HepG2 (cell line): Measurements from ENCODE around the gene HLA-B. TPM values are rescaled to one million over a fixed set of nuclear protein-coding genes. Genes with fewer than 3 reads are reported as not detected.

Source experiments
- AHR ChIP-seq: IDR thresholded peaks from 2 replicates; pipeline ENCODE4 v1.6.1; 2018; ENCODE audit warnings: missing genetic modification reagents, missing compliant biosample characterization
- ARID2 ChIP-seq: sonication (generic); formaldehyde crosslinking; IDR thresholded peaks from 2 replicates; pipeline ENCODE4 v1.8.1; 2022; ENCODE audit warnings: mild to moderate bottlenecking, missing genetic modification reagents, borderline replicate concordance
- ETS1 ChIP-seq: sonication (generic); formaldehyde crosslinking; IDR thresholded peaks from 2 replicates; pipeline ENCODE4 v1.4.0; 2020; ENCODE audit warnings: missing genetic modification reagents
- FOXJ3 ChIP-seq: sonication (generic); formaldehyde crosslinking; IDR thresholded peaks from 2 replicates; pipeline ENCODE4 v1.4.0; 2020; ENCODE audit warnings: missing genetic modification reagents, mild to moderate bottlenecking, borderline replicate concordance
- KDM2A ChIP-seq: sonication (generic); formaldehyde crosslinking; IDR thresholded peaks from 2 replicates; pipeline ENCODE4 v1.4.0; 2020; ENCODE audit warnings: low read depth, missing genetic modification reagents, borderline replicate concordance
- KDM6A ChIP-seq: IDR thresholded peaks from 2 replicates; pipeline ENCODE4 v1.6.1; 2016; ENCODE audit warnings: low read depth
- MED1 ChIP-seq: sonication (generic); formaldehyde crosslinking; IDR thresholded peaks from 2 replicates; pipeline ENCODE4 v1.4.0; 2020; ENCODE audit warnings: missing genetic modification reagents
- NONO ChIP-seq, 2 experiments: fragments of 450-650 bp in 1 of 2; sonication (generic) in 1 of 2; formaldehyde crosslinking in 1 of 2; IDR thresholded peaks in 1 of 2; conservative IDR thresholded peaks in 1 of 2; 2 replicates each; pipeline versions ENCODE4 v1.6.1 to v1.8.0; 2017 to 2022; ENCODE audit warnings: mild to moderate bottlenecking in 1 of 2, missing genetic modification reagents in 1 of 2, moderate library complexity in 1 of 2
- POGZ ChIP-seq: sonication (generic); formaldehyde crosslinking; IDR thresholded peaks from 2 replicates; pipeline ENCODE4 v1.4.0; 2020; ENCODE audit warnings: mild to moderate bottlenecking, missing genetic modification reagents
- SIN3B ChIP-seq: fragments of 150-350 bp; IDR thresholded peaks from 2 replicates; pipeline ENCODE4 v1.6.1; 2014; ENCODE audit warnings: low read length
- SNAPC4 ChIP-seq: sonication (generic); formaldehyde crosslinking; IDR thresholded peaks from 2 replicates; pipeline ENCODE4 v1.4.0; 2020; ENCODE audit warnings: mild to moderate bottlenecking, missing genetic modification reagents
- TBL1XR1 ChIP-seq: fragments of 150-350 bp; IDR thresholded peaks from 2 replicates; pipeline ENCODE4 v1.6.1; 2014; ENCODE audit warnings: borderline replicate concordance, low read length; ENCODE audit not compliant: partially characterized antibody
- ZBTB37 ChIP-seq: sonication (generic); formaldehyde crosslinking; IDR thresholded peaks from 2 replicates; pipeline ENCODE4 v1.4.0; 2020; ENCODE audit warnings: mild to moderate bottlenecking, missing genetic modification reagents
- ZFAT ChIP-seq: sonication (generic); formaldehyde crosslinking; conservative IDR thresholded peaks from 2 replicates; pipeline ENCODE4 v1.8.1; 2023; ENCODE audit warnings: missing genetic modification reagents, inconsistent platforms
- ZNF329 ChIP-seq: sonication (generic); formaldehyde crosslinking; IDR thresholded peaks from 2 replicates; pipeline ENCODE4 v1.9.0; 2021; ENCODE audit warnings: low read depth, mild to moderate bottlenecking, missing genetic modification reagents
- ZNF383 ChIP-seq: sonication (generic); formaldehyde crosslinking; IDR thresholded peaks from 2 replicates; pipeline ENCODE4 v1.4.0; 2020; ENCODE audit warnings: missing genetic modification reagents, mild to moderate bottlenecking, borderline replicate concordance
- ZNF619 ChIP-seq: sonication (generic); formaldehyde crosslinking; IDR thresholded peaks from 2 replicates; pipeline ENCODE4 v1.4.0; 2020; ENCODE audit warnings: mild to moderate bottlenecking, missing genetic modification reagents
- ZNF672 ChIP-seq: sonication (generic); formaldehyde crosslinking; IDR thresholded peaks from 2 replicates; pipeline ENCODE4 v1.8.1; 2022; ENCODE audit warnings: missing genetic modification reagents
- ZSCAN30 ChIP-seq: sonication (generic); formaldehyde crosslinking; IDR thresholded peaks from 2 replicates; pipeline ENCODE4 v1.5.0; 2020; ENCODE audit warnings: mild to moderate bottlenecking, missing genetic modification reagents
- polyA plus RNA-seq, 8 experiments: library from polyadenylated mRNA; depleted of rRNA in 3 of 8; stranded (reverse) in 7 of 8; unstranded in 1 of 8; fragments of >200 nt; fragmentation: Illumina TruSeq in 4 of 8; extraction: Trizol in 4 of 8; gene quantifications; 2 replicates each; pipeline versions ENCODE4 v1.2.1 to v1.2.3, GENCODE V29; 2011 to 2016; ENCODE audit warnings: low read depth in 4 of 8, missing spikeins in 1 of 8, mixed read lengths in 1 of 8; ENCODE audit not compliant: insufficient read depth in 1 of 8
- total RNA-seq, 5 experiments: library from RNA; depleted of rRNA; stranded (reverse); fragments of >200 nt; fragmentation: Illumina TruSeq; extraction: Trizol; gene quantifications; 2 replicates each; pipeline ENCODE4 v1.2.3, GENCODE V29; 2016; ENCODE audit warnings: low read depth in 1 of 5

The HLA-B gene
- total and polyA plus RNA-seq, 2 of the 13 experiments (the other 11 are each of a cell fraction or from before 2014, with no cell fraction given) = 35.3 to 88.9 TPM

- TF ChIP-seq ZNF672 (CRISPR knock-in tag) (no peak), TBL1XR1 (no peak), FOXJ3 (CRISPR knock-in tag) (peak; percentile 31; the same call in 1 of the 2 replicates), KDM6A (CRISPR knock-in tag) (no peak), POGZ (CRISPR knock-in tag) (no peak), ZNF619 (CRISPR knock-in tag) (0 out of 2 replicates have a peak, but pooled peaks have one; percentile 23), ZNF383 (CRISPR knock-in tag) (no peak), ETS1 (CRISPR knock-in tag) (no peak), ZNF329 (CRISPR knock-in tag) (peak; percentile 53; the same call in 1 of the 2 replicates), SIN3B (no peak), ZFAT (CRISPR knock-in tag) (no peak), NONO (IDR thresholded peaks at IDR 0.05) (no peak), NONO (CRISPR knock-in tag; conservative IDR thresholded peaks at IDR 0.05) (peak; percentile 69; the same call in 1 of the 2 replicates), AHR (CRISPR knock-in tag) (peak; percentile 85), ARID2 (CRISPR knock-in tag) (no peak), ZBTB37 (CRISPR knock-in tag) (no peak), MED1 (no peak), KDM2A (CRISPR knock-in tag) (peak; percentile 91), SNAPC4 (CRISPR knock-in tag) (no peak), ZSCAN30 (CRISPR knock-in tag) (no peak)
Measured at GRCh38 chr6:31399589-31400466, 42.8 kb upstream of the HLA-B start (continued).
